ENCODE results near the gene SHC2. TPM values are rescaled to one million over a fixed set of nuclear protein-coding genes. Genes with fewer than 3 reads are reported as not detected.

Gene SHC2
- total and polyA plus RNA-seq, 2 experiments from 2014 or later: 2.2 to 4.6 TPM

- TF ChIP-seq ZNF462 (CRISPR knock-in tag; IDR thresholded peaks at IDR 0.05): no peak
Measured at GRCh38 chr19:426725-427445, 33.9 kb downstream of the SHC2 start (continued).

- Mint-ChIP-seq H3K27me3 (ENCODE audit: insufficient read depth, low read depth, poor library complexity) (peaks cover 26% of the 10 kb centered on the region), H3K4me1 (no peaks in the 10 kb centered on the region), H3K36me3 (ENCODE audit: low read depth) (peaks cover 30% of the 10 kb centered on the region), H3K4me3 (no peak overlapping the region), H3K27ac (no peak overlapping the region), H3K9me3 (peaks cover 35% of the 10 kb centered on the region)
- DNase-seq (ENCODE audit: low spot score) (no peak), ATAC-seq (no peak)
- Histone ChIP-seq H3K9me2 (ENCODE audit: insufficient read depth) (no peaks in the 10 kb centered on the region), H3F3A (replicated peaks; ENCODE audit: low read depth) (no peaks in the 10 kb centered on the region), H3K4me1 (ENCODE audit: insufficient read depth) (no peaks in the 10 kb centered on the region), H2AFZ (no peak overlapping the region), H3K36me3 (ENCODE audit: insufficient read depth) (no peaks in the 10 kb centered on the region; the same call in 1 of the 2 replicates), H3K27me3 (ENCODE audit: insufficient read depth) (peaks cover 9% of the 10 kb centered on the region; the same call in 1 of the 2 replicates), H4K20me1 (replicated peaks; ENCODE audit: insufficient read depth) (no peaks in the 10 kb centered on the region), H3K4me3 (no peak overlapping the region), H3K79me2 (replicated peaks; ENCODE audit: insufficient read depth) (no peaks in the 10 kb centered on the region), H3K27ac (ENCODE audit: low read depth) (no peak overlapping the region), H3K4me2 (no peak overlapping the region)
- TF ChIP-seq EZH2phosphoT487 (IDR thresholded peaks at IDR 0.05; ENCODE audit: unreplicated experiment): no peak
- no peak for TF ChIP-seq STAT1 (IDR thresholded peaks at IDR 0.05; ENCODE audit: unreplicated experiment)
- TF ChIP-seq ZNF462 (CRISPR knock-in tag; IDR thresholded peaks at IDR 0.05): no peak
- TF ChIP-seq JUNB (IDR thresholded peaks at IDR 0.05; ENCODE audit: unreplicated experiment): no peak
- no peak for TF ChIP-seq ZNF114 (CRISPR knock-in tag; IDR thresholded peaks at IDR 0.05)
- TF ChIP-seq CTCF (conservative IDR thresholded peaks at IDR 0.05; ENCODE audit: low read depth in 2 of 2): no peak
- TF ChIP-seq EZH2 (IDR thresholded peaks at IDR 0.05; ENCODE audit: low read depth, unreplicated experiment): no peak
Measured at GRCh38 chr19:425056-425455, 35.8 kb downstream of the SHC2 start.

Measured in GM23338 (cell line).